WTC11 (cell line): ENCODE measurements around the gene KIF3A. TPM values are rescaled to one million over a fixed set of nuclear protein-coding genes. Genes with fewer than 3 reads are reported as not detected.

Experiments used
- ATAC-seq: fragments of 200-7000 bp; cut with Tn5 transposase; 2 replicates; pipeline ENCODE4 v1.10.0; 2021; ENCODE audit warnings: mild to moderate bottlenecking, moderate library complexity
- CTCF ChIA-PET: fragments of 300-600 bp; sonication (Branson Sonifier 250); formaldehyde crosslinking; loops from one replicate; lab custom pipeline; 2021; ENCODE audit warnings: antibody characterized with exemption; lab: Charles Lee
- POLR2A ChIA-PET: fragments of 350-600 bp; sonication (Branson Sonifier 250); formaldehyde crosslinking; loops from one replicate; lab custom pipeline; 2021; ENCODE audit warnings: antibody characterized with exemption; lab: Charles Lee
- DNase-seq: peaks from one replicate; pipeline ENCODE4 v3.0.0; 2021; ENCODE audit warnings: low spot score
- H3K27ac Mint-ChIP-seq: 2 replicates; pipeline ENCODE4 v1.8.0; 2021; ENCODE audit warnings: mixed read lengths
- H3K27me3 Mint-ChIP-seq: 2 replicates; pipeline ENCODE4 v1.8.0; 2021; ENCODE audit warnings: low read depth, mild to moderate bottlenecking, moderate library complexity, mixed read lengths
- H3K36me3 Mint-ChIP-seq: 2 replicates; pipeline ENCODE4 v1.8.0; 2021; ENCODE audit warnings: mixed read lengths
- H3K4me1 Mint-ChIP-seq: 2 replicates; pipeline ENCODE4 v1.8.0; 2022; ENCODE audit warnings: mixed read lengths
- H3K4me3 Mint-ChIP-seq: 2 replicates; pipeline ENCODE4 v1.8.0; 2021; ENCODE audit warnings: mild to moderate bottlenecking, moderate library complexity, mixed read lengths
- H3K9me3 Mint-ChIP-seq: 2 replicates; pipeline ENCODE4 v1.8.0; 2021; ENCODE audit warnings: mixed read lengths
- ATF2 ChIP-seq: sonication (generic); formaldehyde crosslinking; IDR thresholded peaks from 2 replicates; pipeline ENCODE4 v1.8.1; 2022; ENCODE audit warnings: low read depth, missing genetic modification reagents, borderline replicate concordance
- MAX ChIP-seq: sonication (generic); formaldehyde crosslinking; IDR thresholded peaks from 2 replicates; pipeline ENCODE4 v1.8.0; 2022; ENCODE audit warnings: mild to moderate bottlenecking, missing genetic modification reagents
- NR2C2 ChIP-seq: sonication (generic); formaldehyde crosslinking; IDR thresholded peaks from 2 replicates; pipeline ENCODE4 v1.8.0; 2022; ENCODE audit warnings: mild to moderate bottlenecking, missing genetic modification reagents
- OVOL2 ChIP-seq: fragments of 250-450 bp; sonication (Bioruptor Pico); IDR thresholded peaks from 2 replicates; pipeline ENCODE4 v1.9.0; 2021; ENCODE audit warnings: mild to moderate bottlenecking, borderline replicate concordance
- PRDM15 ChIP-seq: sonication (generic); formaldehyde crosslinking; IDR thresholded peaks from 2 replicates; pipeline ENCODE4 v1.8.0; 2022; ENCODE audit warnings: missing genetic modification reagents
- STAT6 ChIP-seq: sonication (generic); formaldehyde crosslinking; conservative IDR thresholded peaks from 2 replicates; pipeline ENCODE4 v1.8.1; 2023; ENCODE audit warnings: mild to moderate bottlenecking, low read depth, missing genetic modification reagents, moderate library complexity
- ZNF232 ChIP-seq: sonication (generic); formaldehyde crosslinking; IDR thresholded peaks from 2 replicates; pipeline ENCODE4 v1.8.0; 2022; ENCODE audit warnings: mild to moderate bottlenecking, missing genetic modification reagents
- ZNF263 ChIP-seq: sonication (generic); formaldehyde crosslinking; IDR thresholded peaks from 2 replicates; pipeline ENCODE4 v1.8.1; 2022; ENCODE audit warnings: low read depth, mild to moderate bottlenecking, moderate library complexity, missing genetic modification reagents
- total RNA-seq: library from RNA; stranded (reverse); gene quantifications from 3 replicates; pipeline ENCODE4 v1.2.3, GENCODE V29; 2021

The KIF3A gene
- total RNA-seq, 1 experiment from 2014 or later = 10.1 TPM

GRCh38 chr5:132778129-132778528, 40.8 kb upstream of the KIF3A start:
- CTCF ChIA-PET = interaction anchor here (0.7 to 4.5 kb wide), 8 partner anchors 23 to 251 kb away, joined by 3 to 26 read pairs (median 6); partner anchors contain the start of gene CCNI2
- DNase-seq = no peak
- POLR2A ChIA-PET = interaction anchor here (0.6 kb wide), 1 partner anchor 132 kb away, joined by 3 read pairs; no protein-coding TSS in a partner anchor

More at GRCh38 chr5:132778129-132778528, 40.8 kb upstream of the KIF3A start:
- H3K27me3 Mint-ChIP-seq = peaks cover 50% of the 10 kb centered on the region
- ATAC-seq = no peak; the same call in 1 of the 2 replicates
- peak overlapping the region; percentile 66 for H3K4me3 Mint-ChIP-seq
- no peaks in the 10 kb centered on the region for H3K36me3 Mint-ChIP-seq
- H3K27ac Mint-ChIP-seq = peak overlapping the region; percentile 26; the same call in 1 of the 2 replicates
- H3K4me1 Mint-ChIP-seq = peaks cover 23% of the 10 kb centered on the region
- no peaks in the 10 kb centered on the region for H3K9me3 Mint-ChIP-seq
- no peak for TF ChIP-seq PRDM15 (CRISPR knock-in tag)
- TF ChIP-seq OVOL2 = no peak
- TF ChIP-seq NR2C2 (CRISPR knock-in tag) = no peak
- TF ChIP-seq MAX (CRISPR knock-in tag) = peak; percentile 5; the same call in 1 of the 2 replicates
- TF ChIP-seq STAT6 = no peak
- no peak for TF ChIP-seq ATF2 (CRISPR knock-in tag)
- no peak for TF ChIP-seq ZNF232
- TF ChIP-seq ZNF263 (CRISPR knock-in tag) = no peak
